NCI-H2029 (cell line): ENCODE results near the gene CDH12.

Experiments
- DNase-seq: peaks from one replicate; lab custom pipeline; 2025; lab: John Stamatoyannopoulos, UW

CDH12 gene

DNA sequence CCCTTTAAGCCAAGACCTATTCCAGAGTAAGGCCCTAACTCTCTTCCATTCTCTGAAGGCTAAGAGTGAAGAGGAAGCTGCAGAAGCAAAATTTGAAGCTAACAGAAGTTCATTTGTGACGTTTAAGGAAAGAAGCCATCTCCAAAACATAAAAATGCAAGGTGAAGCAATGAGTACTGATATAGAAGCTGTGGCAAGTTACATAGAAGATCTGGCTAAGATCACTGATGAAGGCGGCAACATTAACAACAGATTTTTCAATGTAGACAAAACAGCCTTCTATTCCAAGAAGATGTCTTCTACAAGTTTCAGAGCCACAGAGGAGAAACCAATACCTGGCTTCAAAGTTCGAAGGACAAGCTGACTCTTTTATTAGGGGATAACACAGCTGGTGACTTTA is 1143.4 kb downstream of the CDH12 start:
- DNase-seq = no peak

- DNase-seq = no peak
Observed at GRCh38 chr5:21704974-21705668, 1148.0 kb downstream of the CDH12 start.

- DNase-seq = no peak
Observed at GRCh38 chr5:21701317-21701716, 1151.8 kb downstream of the CDH12 start.
